OCI-LY3 (cell line): ENCODE measurements around the gene OSTF1.

ENCODE experiments used
- EZH2phosphoT487 ChIP-seq: fragments of 200-600 bp; shearing (Covaris generic); IDR thresholded peaks from 2 replicates; pipeline ENCODE4 v1.6.1; 2018; ENCODE audit warnings: antibody characterized with exemption, mixed run types, low read depth
- TF ChIP-seq, protein P1 (sequence below): fragments of 200-600, 300-600 bp; sonication (generic); IDR thresholded peaks from 2 replicates; pipeline ENCODE4 v1.5.1; 2014; ENCODE audit warnings: antibody characterized with exemption, low read length, low read depth

DNA sequence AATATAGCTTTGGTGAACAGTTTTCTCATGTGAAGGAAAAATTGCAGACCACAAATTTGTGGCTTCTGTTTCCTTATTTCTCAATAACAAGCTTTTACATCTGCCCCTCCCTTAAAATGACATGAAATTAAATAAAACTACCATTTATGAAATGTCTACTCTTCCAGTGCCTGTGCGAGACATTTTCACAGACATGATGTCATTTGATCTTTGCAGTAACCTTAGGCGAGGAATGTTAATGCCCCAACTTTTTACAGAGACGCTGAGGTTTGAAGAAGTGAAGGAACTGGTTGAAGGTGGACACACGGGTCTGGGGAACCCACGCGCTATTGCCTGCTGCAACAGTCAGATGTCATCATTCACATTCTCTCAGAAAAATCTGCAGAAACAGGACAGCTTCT lies 61.5 kb downstream of the OSTF1 start:
- TF ChIP-seq, protein P1, sequence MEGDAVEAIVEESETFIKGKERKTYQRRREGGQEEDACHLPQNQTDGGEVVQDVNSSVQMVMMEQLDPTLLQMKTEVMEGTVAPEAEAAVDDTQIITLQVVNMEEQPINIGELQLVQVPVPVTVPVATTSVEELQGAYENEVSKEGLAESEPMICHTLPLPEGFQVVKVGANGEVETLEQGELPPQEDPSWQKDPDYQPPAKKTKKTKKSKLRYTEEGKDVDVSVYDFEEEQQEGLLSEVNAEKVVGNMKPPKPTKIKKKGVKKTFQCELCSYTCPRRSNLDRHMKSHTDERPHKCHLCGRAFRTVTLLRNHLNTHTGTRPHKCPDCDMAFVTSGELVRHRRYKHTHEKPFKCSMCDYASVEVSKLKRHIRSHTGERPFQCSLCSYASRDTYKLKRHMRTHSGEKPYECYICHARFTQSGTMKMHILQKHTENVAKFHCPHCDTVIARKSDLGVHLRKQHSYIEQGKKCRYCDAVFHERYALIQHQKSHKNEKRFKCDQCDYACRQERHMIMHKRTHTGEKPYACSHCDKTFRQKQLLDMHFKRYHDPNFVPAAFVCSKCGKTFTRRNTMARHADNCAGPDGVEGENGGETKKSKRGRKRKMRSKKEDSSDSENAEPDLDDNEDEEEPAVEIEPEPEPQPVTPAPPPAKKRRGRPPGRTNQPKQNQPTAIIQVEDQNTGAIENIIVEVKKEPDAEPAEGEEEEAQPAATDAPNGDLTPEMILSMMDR: no peak
- no peak for TF ChIP-seq EZH2phosphoT487
